WI38 (cell line): ENCODE results near the gene CACNB3.

Experiments
- H3K4me3 ChIP-seq: 2 replicates; pipeline ENCODE4 v1.5.1; 2011; ENCODE audit warnings: low read depth, mild to moderate bottlenecking, control low read depth, low read length
- CTCF ChIP-seq: IDR thresholded peaks from 2 replicates; pipeline ENCODE4 v1.5.1; 2012; ENCODE audit warnings: low read depth, mild to moderate bottlenecking, control low read depth, low read length

The CACNB3 gene

GRCh38 chr12:48817873-48818830, at the start of gene CACNB3:
Gene CACNB3 (plus strand): TSS chr12:48818496. CDS start chr12:48818930, 434 bp downstream.
- peak within 1 kb of the TSS; percentile 69 for H3K4me3 ChIP-seq
- no peak for TF ChIP-seq CTCF

GRCh38 chr12:48768736-48769135, 49.6 kb upstream of the CACNB3 start:
- no peak overlapping the region for H3K4me3 ChIP-seq
- TF ChIP-seq CTCF, result no peak

GRCh38 chr12:48770756-48771155, 47.5 kb upstream of the CACNB3 start:
- no peak overlapping the region for H3K4me3 ChIP-seq
- no peak for TF ChIP-seq CTCF

GRCh38 chr12:48771588-48772112, 46.6 kb upstream of the CACNB3 start:
- TF ChIP-seq CTCF, result no peak
- H3K4me3 ChIP-seq, result no peak overlapping the region

GRCh38 chr12:48773686-48774085, 44.6 kb upstream of the CACNB3 start:
- TF ChIP-seq CTCF, result no peak
- no peak overlapping the region for H3K4me3 ChIP-seq

GRCh38 chr12:48774516-48774915, 43.8 kb upstream of the CACNB3 start:
- no peak for TF ChIP-seq CTCF
- H3K4me3 ChIP-seq, result no peak overlapping the region

- no peak overlapping the region for H3K4me3 ChIP-seq
- no peak for TF ChIP-seq CTCF
Measured at GRCh38 chr12:48775299-48775698, 43.0 kb upstream of the CACNB3 start.
